GM23338 (cell line): ENCODE data around the gene EXOG. TPM values are rescaled to one million over a fixed set of nuclear protein-coding genes. Genes with fewer than 3 reads are reported as not detected.

Experiments used
- ATAC-seq: fragments of 200-7000 bp; cut with Tn5 transposase; 3 replicates; pipeline ENCODE4 v1.9.1; 2020
- DNase-seq: peaks from one replicate; pipeline ENCODE4 v3.0.0-alpha.2; 2015; ENCODE audit warnings: low spot score
- H2AFZ ChIP-seq: fragments of 200-600 bp; sonication (generic); 2 replicates; pipeline ENCODE4 v1.8.0; 2016; ENCODE audit warnings: antibody characterized with exemption, mild to moderate bottlenecking, moderate library complexity
- H3F3A ChIP-seq: fragments of 200-600 bp; sonication (generic); replicated peaks from 2 replicates; pipeline ENCODE4 v1.8.0; 2017; ENCODE audit warnings: antibody characterized with exemption, mixed run types, low read depth
- H3K27ac ChIP-seq: fragments of 200-600 bp; sonication (generic); 2 replicates; pipeline ENCODE4 v1.6.1; 2016; ENCODE audit warnings: low read depth
- H3K27me3 ChIP-seq: fragments of 200-600 bp; sonication (generic); 2 replicates; pipeline ENCODE4 v1.8.0; 2016; ENCODE audit warnings: mild to moderate bottlenecking, mixed run types, moderate library complexity; ENCODE audit not compliant: insufficient read depth
- H3K36me3 ChIP-seq: fragments of 200-600 bp; sonication (generic); 2 replicates; pipeline ENCODE4 v1.8.0; 2016; ENCODE audit warnings: mild to moderate bottlenecking; ENCODE audit not compliant: insufficient read depth
- H3K4me1 ChIP-seq: fragments of 200-600 bp; sonication (generic); 2 replicates; pipeline ENCODE4 v1.8.0; 2016; ENCODE audit warnings: mild to moderate bottlenecking, moderate library complexity; ENCODE audit not compliant: insufficient read depth
- H3K4me2 ChIP-seq: fragments of 200-600 bp; sonication (generic); 2 replicates; pipeline ENCODE4 v1.7.1; 2017; ENCODE audit warnings: mixed run types
- H3K4me3 ChIP-seq: fragments of 200-600 bp; sonication (generic); 2 replicates; pipeline ENCODE4 v1.6.1; 2016; ENCODE audit warnings: mixed run types
- H3K79me2 ChIP-seq: fragments of 200-600 bp; sonication (generic); replicated peaks from 2 replicates; pipeline ENCODE4 v1.8.0; 2017; ENCODE audit warnings: mild to moderate bottlenecking; ENCODE audit not compliant: insufficient read depth
- H3K9me2 ChIP-seq: fragments of 200-600 bp; sonication (generic); 2 replicates; pipeline ENCODE4 v1.8.0; 2017; ENCODE audit not compliant: insufficient read depth
- H4K20me1 ChIP-seq: fragments of 200-600 bp; sonication (generic); replicated peaks from 2 replicates; pipeline ENCODE4 v1.8.0; 2017; ENCODE audit warnings: mild to moderate bottlenecking; ENCODE audit not compliant: insufficient read depth
- H3K27ac Mint-ChIP-seq: 2 replicates; pipeline ENCODE4 v1.8.0; 2020; ENCODE audit warnings: inconsistent platforms, mild to moderate bottlenecking, moderate library complexity, mixed read lengths
- H3K27me3 Mint-ChIP-seq: 3 replicates; pipeline ENCODE4 v1.8.0; 2022; ENCODE audit warnings: low read depth, mild to moderate bottlenecking, moderate library complexity, mixed read lengths, inconsistent platforms; ENCODE audit not compliant: insufficient read depth, poor library complexity
- H3K36me3 Mint-ChIP-seq: 3 replicates; pipeline ENCODE4 v1.8.0; 2021; ENCODE audit warnings: low read depth, mild to moderate bottlenecking, inconsistent platforms, moderate library complexity, mixed read lengths
- H3K4me1 Mint-ChIP-seq: 3 replicates; pipeline ENCODE4 v1.8.0; 2020; ENCODE audit warnings: mild to moderate bottlenecking, inconsistent platforms, mixed read lengths
- H3K4me3 Mint-ChIP-seq: 3 replicates; pipeline ENCODE4 v1.8.0; 2021; ENCODE audit warnings: moderate library complexity, mild to moderate bottlenecking, inconsistent platforms, mixed read lengths
- H3K9me3 Mint-ChIP-seq: 3 replicates; pipeline ENCODE4 v1.8.0; 2020; ENCODE audit warnings: moderate library complexity, mild to moderate bottlenecking, inconsistent platforms, mixed read lengths
- CREB1 ChIP-seq: fragments of 250-450 bp; sonication (Bioruptor Pico); IDR thresholded peaks from 2 replicates; pipeline ENCODE4 v1.5.0; 2020; ENCODE audit warnings: low read depth, mild to moderate bottlenecking, moderate library complexity
- EZH2 ChIP-seq: fragments of 200-600 bp; sonication (generic); IDR thresholded peaks from one replicate; pipeline ENCODE4 v1.8.0; 2017; ENCODE audit warnings: antibody characterized with exemption, mild to moderate bottlenecking, low read depth; ENCODE audit not compliant: unreplicated experiment
- EZH2phosphoT487 ChIP-seq: fragments of 200-600 bp; sonication (generic); IDR thresholded peaks from one replicate; pipeline ENCODE4 v1.8.1; 2018; ENCODE audit warnings: antibody characterized with exemption; ENCODE audit not compliant: unreplicated experiment
- JUNB ChIP-seq: IDR thresholded peaks from one replicate; pipeline ENCODE4 v1.6.1; 2016; ENCODE audit warnings: antibody characterized with exemption; ENCODE audit not compliant: unreplicated experiment
- NANOG ChIP-seq: IDR thresholded peaks from 2 replicates; pipeline ENCODE4 v1.6.1; 2016; ENCODE audit warnings: antibody characterized with exemption, borderline replicate concordance
- POLR2AphosphoS5 ChIP-seq: IDR thresholded peaks from 2 replicates; pipeline ENCODE4 v1.6.1; 2016; ENCODE audit warnings: antibody characterized with exemption, low read depth
- STAT1 ChIP-seq: IDR thresholded peaks from one replicate; pipeline ENCODE4 v1.6.1; 2016; ENCODE audit warnings: antibody characterized with exemption; ENCODE audit not compliant: unreplicated experiment
- ZNF114 ChIP-seq: fragments of 250-450 bp; sonication (Bioruptor Pico); IDR thresholded peaks from 2 replicates; pipeline ENCODE4 v1.5.0; 2020; ENCODE audit warnings: mild to moderate bottlenecking, moderate library complexity
- ZNF331 ChIP-seq: fragments of 250-450 bp; sonication (Bioruptor Pico); IDR thresholded peaks from 2 replicates; pipeline ENCODE4 v1.5.0; 2020; ENCODE audit warnings: low read depth, mild to moderate bottlenecking, moderate library complexity
- polyA plus RNA-seq: library from polyadenylated mRNA; unstranded; fragments of >200 nt; fragmentation: Nextera tagmentation; extraction: Ambion mirVana; gene quantifications from 2 replicates; pipeline ENCODE4 v1.2.1, GENCODE V29; 2016
- total RNA-seq: library from RNA; depleted of rRNA; stranded (reverse); fragments of >200 nt; shearing (Covaris generic); gene quantifications from 2 replicates; pipeline ENCODE4 v1.2.3, GENCODE V29; 2014
- TF ChIP-seq, protein P1 (sequence below): fragments of 250-450 bp; sonication (Bioruptor Pico); IDR thresholded peaks from 2 replicates; pipeline ENCODE4 v1.5.0; 2020; ENCODE audit warnings: mild to moderate bottlenecking, moderate library complexity
- TF ChIP-seq, protein P2 (sequence below): IDR thresholded peaks from 2 replicates; pipeline ENCODE4 v1.6.1; 2016; ENCODE audit warnings: antibody characterized with exemption
- TF ChIP-seq, protein P3 (sequence below), 2 experiments: fragments of 200-600 bp in 1 of 2; sonication (generic) in 1 of 2; conservative IDR thresholded peaks; 2 replicates each; pipeline versions ENCODE4 v1.5.1 to v1.6.1; 2016 to 2017; ENCODE audit warnings: antibody characterized with exemption in 2 of 2, low read depth in 2 of 2, mild to moderate bottlenecking in 2 of 2, moderate library complexity in 1 of 2
- TF ChIP-seq, protein P4 (sequence below): IDR thresholded peaks from one replicate; pipeline ENCODE4 v1.6.1; 2018; ENCODE audit warnings: antibody characterized with exemption; ENCODE audit not compliant: unreplicated experiment

EXOG gene
- total and polyA plus RNA-seq, 2 experiments from 2014 or later = 9.7 to 11.3 TPM

DNA sequence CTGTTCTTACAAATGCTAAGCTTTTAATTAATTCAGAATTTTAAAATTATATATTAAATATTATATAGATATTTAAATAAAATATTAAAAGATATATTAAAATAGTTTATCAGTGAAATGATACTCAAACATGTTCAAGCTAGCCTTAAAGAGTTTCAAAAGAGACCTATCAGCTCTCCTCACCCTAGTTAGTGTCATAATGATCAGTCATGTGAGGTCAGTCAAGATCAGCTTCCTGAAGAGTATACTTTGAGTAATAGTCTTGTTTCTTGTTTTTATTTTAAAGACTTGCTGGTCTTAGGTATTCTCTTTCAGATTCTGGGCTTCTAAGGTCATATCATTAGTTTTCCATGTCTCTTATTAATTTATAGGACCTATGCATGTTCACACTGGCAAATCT lies 14.5 kb downstream of the EXOG start:
- Mint-ChIP-seq H3K27ac (no peak overlapping the region), H3K4me3 (no peak overlapping the region), H3K27me3 (no peaks in the 10 kb centered on the region), H3K4me1 (no peaks in the 10 kb centered on the region), H3K9me3 (no peaks in the 10 kb centered on the region), H3K36me3 (peaks cover 22% of the 10 kb centered on the region)
- no peak for ATAC-seq
- Histone ChIP-seq H3K27ac (no peak overlapping the region), H3K4me3 (no peak overlapping the region), H3K79me2 (no peaks in the 10 kb centered on the region), H3K9me2 (no peaks in the 10 kb centered on the region), H2AFZ (no peak overlapping the region), H4K20me1 (peaks cover 5% of the 10 kb centered on the region; the same call in 1 of the 2 replicates), H3F3A (no peaks in the 10 kb centered on the region), H3K36me3 (0 out of 2 replicates have a peak, but pooled peaks cover 6% of the 10 kb centered on the region), H3K27me3 (no peaks in the 10 kb centered on the region), H3K4me2 (no peak overlapping the region), H3K4me1 (no peaks in the 10 kb centered on the region)
- no peak for DNase-seq
- no peak for TF ChIP-seq POLR2AphosphoS5
- TF ChIP-seq EZH2phosphoT487 = no peak
- no peak for TF ChIP-seq JUNB
- TF ChIP-seq ZNF114 (CRISPR knock-in tag) = no peak
- TF ChIP-seq, protein P1, sequence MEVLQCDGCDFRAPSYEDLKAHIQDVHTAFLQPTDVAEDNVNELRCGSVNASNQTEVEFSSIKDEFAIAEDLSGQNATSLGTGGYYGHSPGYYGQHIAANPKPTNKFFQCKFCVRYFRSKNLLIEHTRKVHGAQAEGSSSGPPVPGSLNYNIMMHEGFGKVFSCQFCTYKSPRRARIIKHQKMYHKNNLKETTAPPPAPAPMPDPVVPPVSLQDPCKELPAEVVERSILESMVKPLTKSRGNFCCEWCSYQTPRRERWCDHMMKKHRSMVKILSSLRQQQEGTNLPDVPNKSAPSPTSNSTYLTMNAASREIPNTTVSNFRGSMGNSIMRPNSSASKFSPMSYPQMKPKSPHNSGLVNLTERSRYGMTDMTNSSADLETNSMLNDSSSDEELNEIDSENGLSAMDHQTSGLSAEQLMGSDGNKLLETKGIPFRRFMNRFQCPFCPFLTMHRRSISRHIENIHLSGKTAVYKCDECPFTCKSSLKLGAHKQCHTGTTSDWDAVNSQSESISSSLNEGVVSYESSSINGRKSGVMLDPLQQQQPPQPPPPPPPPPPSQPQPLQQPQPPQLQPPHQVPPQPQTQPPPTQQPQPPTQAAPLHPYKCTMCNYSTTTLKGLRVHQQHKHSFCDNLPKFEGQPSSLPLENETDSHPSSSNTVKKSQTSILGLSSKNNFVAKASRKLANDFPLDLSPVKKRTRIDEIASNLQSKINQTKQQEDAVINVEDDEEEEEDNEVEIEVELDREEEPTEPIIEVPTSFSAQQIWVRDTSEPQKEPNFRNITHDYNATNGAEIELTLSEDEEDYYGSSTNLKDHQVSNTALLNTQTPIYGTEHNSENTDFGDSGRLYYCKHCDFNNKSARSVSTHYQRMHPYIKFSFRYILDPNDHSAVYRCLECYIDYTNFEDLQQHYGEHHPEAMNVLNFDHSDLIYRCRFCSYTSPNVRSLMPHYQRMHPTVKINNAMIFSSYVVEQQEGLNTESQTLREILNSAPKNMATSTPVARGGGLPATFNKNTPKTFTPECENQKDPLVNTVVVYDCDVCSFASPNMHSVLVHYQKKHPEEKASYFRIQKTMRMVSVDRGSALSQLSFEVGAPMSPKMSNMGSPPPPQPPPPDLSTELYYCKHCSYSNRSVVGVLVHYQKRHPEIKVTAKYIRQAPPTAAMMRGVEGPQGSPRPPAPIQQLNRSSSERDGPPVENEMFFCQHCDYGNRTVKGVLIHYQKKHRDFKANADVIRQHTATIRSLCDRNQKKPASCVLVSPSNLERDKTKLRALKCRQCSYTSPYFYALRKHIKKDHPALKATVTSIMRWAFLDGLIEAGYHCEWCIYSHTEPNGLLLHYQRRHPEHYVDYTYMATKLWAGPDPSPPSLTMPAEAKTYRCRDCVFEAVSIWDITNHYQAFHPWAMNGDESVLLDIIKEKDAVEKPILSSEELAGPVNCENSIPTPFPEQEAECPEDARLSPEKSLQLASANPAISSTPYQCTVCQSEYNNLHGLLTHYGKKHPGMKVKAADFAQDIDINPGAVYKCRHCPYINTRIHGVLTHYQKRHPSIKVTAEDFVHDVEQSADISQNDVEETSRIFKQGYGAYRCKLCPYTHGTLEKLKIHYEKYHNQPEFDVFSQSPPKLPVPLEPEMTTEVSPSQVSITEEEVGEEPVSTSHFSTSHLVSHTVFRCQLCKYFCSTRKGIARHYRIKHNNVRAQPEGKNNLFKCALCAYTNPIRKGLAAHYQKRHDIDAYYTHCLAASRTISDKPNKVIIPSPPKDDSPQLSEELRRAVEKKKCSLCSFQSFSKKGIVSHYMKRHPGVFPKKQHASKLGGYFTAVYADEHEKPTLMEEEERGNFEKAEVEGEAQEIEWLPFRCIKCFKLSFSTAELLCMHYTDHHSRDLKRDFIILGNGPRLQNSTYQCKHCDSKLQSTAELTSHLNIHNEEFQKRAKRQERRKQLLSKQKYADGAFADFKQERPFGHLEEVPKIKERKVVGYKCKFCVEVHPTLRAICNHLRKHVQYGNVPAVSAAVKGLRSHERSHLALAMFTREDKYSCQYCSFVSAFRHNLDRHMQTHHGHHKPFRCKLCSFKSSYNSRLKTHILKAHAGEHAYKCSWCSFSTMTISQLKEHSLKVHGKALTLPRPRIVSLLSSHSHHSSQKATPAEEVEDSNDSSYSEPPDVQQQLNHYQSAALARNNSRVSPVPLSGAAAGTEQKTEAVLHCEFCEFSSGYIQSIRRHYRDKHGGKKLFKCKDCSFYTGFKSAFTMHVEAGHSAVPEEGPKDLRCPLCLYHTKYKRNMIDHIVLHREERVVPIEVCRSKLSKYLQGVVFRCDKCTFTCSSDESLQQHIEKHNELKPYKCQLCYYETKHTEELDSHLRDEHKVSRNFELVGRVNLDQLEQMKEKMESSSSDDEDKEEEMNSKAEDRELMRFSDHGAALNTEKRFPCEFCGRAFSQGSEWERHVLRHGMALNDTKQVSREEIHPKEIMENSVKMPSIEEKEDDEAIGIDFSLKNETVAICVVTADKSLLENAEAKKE = no peak
- TF ChIP-seq, protein P2, sequence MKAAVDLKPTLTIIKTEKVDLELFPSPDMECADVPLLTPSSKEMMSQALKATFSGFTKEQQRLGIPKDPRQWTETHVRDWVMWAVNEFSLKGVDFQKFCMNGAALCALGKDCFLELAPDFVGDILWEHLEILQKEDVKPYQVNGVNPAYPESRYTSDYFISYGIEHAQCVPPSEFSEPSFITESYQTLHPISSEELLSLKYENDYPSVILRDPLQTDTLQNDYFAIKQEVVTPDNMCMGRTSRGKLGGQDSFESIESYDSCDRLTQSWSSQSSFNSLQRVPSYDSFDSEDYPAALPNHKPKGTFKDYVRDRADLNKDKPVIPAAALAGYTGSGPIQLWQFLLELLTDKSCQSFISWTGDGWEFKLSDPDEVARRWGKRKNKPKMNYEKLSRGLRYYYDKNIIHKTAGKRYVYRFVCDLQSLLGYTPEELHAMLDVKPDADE = no peak
- TF ChIP-seq ZNF331 = no peak
- TF ChIP-seq EZH2 = no peak
- TF ChIP-seq, protein P3, sequence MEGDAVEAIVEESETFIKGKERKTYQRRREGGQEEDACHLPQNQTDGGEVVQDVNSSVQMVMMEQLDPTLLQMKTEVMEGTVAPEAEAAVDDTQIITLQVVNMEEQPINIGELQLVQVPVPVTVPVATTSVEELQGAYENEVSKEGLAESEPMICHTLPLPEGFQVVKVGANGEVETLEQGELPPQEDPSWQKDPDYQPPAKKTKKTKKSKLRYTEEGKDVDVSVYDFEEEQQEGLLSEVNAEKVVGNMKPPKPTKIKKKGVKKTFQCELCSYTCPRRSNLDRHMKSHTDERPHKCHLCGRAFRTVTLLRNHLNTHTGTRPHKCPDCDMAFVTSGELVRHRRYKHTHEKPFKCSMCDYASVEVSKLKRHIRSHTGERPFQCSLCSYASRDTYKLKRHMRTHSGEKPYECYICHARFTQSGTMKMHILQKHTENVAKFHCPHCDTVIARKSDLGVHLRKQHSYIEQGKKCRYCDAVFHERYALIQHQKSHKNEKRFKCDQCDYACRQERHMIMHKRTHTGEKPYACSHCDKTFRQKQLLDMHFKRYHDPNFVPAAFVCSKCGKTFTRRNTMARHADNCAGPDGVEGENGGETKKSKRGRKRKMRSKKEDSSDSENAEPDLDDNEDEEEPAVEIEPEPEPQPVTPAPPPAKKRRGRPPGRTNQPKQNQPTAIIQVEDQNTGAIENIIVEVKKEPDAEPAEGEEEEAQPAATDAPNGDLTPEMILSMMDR (conservative IDR thresholded peaks at IDR 0.05; ENCODE audit: low read depth in 2 of 2) = no peak
- TF ChIP-seq NANOG = no peak
- TF ChIP-seq, protein P4, sequence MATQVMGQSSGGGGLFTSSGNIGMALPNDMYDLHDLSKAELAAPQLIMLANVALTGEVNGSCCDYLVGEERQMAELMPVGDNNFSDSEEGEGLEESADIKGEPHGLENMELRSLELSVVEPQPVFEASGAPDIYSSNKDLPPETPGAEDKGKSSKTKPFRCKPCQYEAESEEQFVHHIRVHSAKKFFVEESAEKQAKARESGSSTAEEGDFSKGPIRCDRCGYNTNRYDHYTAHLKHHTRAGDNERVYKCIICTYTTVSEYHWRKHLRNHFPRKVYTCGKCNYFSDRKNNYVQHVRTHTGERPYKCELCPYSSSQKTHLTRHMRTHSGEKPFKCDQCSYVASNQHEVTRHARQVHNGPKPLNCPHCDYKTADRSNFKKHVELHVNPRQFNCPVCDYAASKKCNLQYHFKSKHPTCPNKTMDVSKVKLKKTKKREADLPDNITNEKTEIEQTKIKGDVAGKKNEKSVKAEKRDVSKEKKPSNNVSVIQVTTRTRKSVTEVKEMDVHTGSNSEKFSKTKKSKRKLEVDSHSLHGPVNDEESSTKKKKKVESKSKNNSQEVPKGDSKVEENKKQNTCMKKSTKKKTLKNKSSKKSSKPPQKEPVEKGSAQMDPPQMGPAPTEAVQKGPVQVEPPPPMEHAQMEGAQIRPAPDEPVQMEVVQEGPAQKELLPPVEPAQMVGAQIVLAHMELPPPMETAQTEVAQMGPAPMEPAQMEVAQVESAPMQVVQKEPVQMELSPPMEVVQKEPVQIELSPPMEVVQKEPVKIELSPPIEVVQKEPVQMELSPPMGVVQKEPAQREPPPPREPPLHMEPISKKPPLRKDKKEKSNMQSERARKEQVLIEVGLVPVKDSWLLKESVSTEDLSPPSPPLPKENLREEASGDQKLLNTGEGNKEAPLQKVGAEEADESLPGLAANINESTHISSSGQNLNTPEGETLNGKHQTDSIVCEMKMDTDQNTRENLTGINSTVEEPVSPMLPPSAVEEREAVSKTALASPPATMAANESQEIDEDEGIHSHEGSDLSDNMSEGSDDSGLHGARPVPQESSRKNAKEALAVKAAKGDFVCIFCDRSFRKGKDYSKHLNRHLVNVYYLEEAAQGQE = no peak
- no peak for TF ChIP-seq STAT1
- no peak for TF ChIP-seq CREB1 (CRISPR knock-in tag)
